Lung (tissue), 12 donors: ENCODE measurements around the gene OVCH1. TPM values are rescaled to one million over a fixed set of nuclear protein-coding genes. Genes with fewer than 3 reads are reported as not detected.

Source experiments
- ATAC-seq: fragments of 200-7000 bp; cut with Tn5 transposase; one replicate; pipeline ENCODE4 v1.9.1; 2020; ENCODE audit warnings: moderate number of reproducible peaks; ENCODE audit not compliant: insufficient read depth, low FRiP score
- DNase-seq, 3 donors: peaks; one replicate each; pipeline ENCODE4 v3.0.0-alpha.2; 2013 to 2017
- H3K27ac ChIP-seq, 2 donors: one replicate each; pipeline ENCODE4 v1.5.1; 2013; ENCODE audit warnings: mild to moderate bottlenecking in 2 of 2, moderate library complexity in 2 of 2, control low read depth in 1 of 2, inconsistent platforms in 1 of 2, low read depth in 1 of 2, low read length in 1 of 2
- H3K27me3 ChIP-seq, 3 donors: one replicate each; pipeline ENCODE4 v1.5.1; 2013; ENCODE audit warnings: low read length in 2 of 3; ENCODE audit not compliant: control insufficient read depth in 3 of 3, insufficient read depth in 3 of 3
- H3K36me3 ChIP-seq, 4 donors: one replicate each; pipeline ENCODE4 v1.5.1; 2013; ENCODE audit warnings: low read length in 4 of 4, mild to moderate bottlenecking in 1 of 4, moderate library complexity in 1 of 4; ENCODE audit not compliant: control insufficient read depth in 4 of 4, insufficient read depth in 4 of 4
- H3K4me1 ChIP-seq, 5 donors: one replicate each; pipeline ENCODE4 v1.5.1; 2013; ENCODE audit warnings: low read length in 5 of 5, mild to moderate bottlenecking in 2 of 5, moderate library complexity in 1 of 5; ENCODE audit not compliant: control insufficient read depth in 5 of 5, insufficient read depth in 5 of 5
- H3K4me3 ChIP-seq: one replicate; pipeline ENCODE4 v1.5.1; 2013; ENCODE audit warnings: mild to moderate bottlenecking, control low read depth, moderate library complexity
- H3K9ac ChIP-seq, 2 donors: one replicate each; pipeline ENCODE4 v1.5.1; 2013; ENCODE audit warnings: low read length in 2 of 2, control low read depth in 1 of 2; ENCODE audit not compliant: insufficient read depth in 1 of 2
- H3K9me3 ChIP-seq, 4 donors: one replicate each; pipeline ENCODE4 v1.5.1; 2013; ENCODE audit warnings: low read length in 3 of 4, mild to moderate bottlenecking in 1 of 4, moderate library complexity in 1 of 4; ENCODE audit not compliant: control insufficient read depth in 4 of 4, insufficient read depth in 3 of 4
- CTCF ChIP-seq: IDR thresholded peaks from 2 replicates; pipeline ENCODE4 v1.5.1; 2012; ENCODE audit warnings: mild to moderate bottlenecking; ENCODE audit errors: control extremely low read depth, extremely low read depth
- WGBS, 2 donors: extraction: QIAGEN DNeasy Blood & Tissue Kit; methylation state at CpG; one replicate each; pipeline ENCODE4 v1.1.7; 2013; 5-methylcytosine and 5-hydroxymethylcytosine counted together
- polyA plus RNA-seq, 2 donors: library from polyadenylated mRNA; stranded (reverse); fragments of 200-250 nt; gene quantifications; one replicate each; pipeline ENCODE4 v1.2.1, GENCODE V29; 2013
- total RNA-seq, 2 donors: library from RNA; depleted of rRNA in 1 of 2; stranded (reverse); fragments of >200 nt in 1 of 2; gene quantifications; one replicate each; pipeline ENCODE4 v1.2.1, GENCODE V29; 2014 to 2021
- donor health status: control.
- donor health status: control.
- donor health status: Bipolar disorder and iron deficiency.
- donor health status: healthy.
- donor health status: DM: yes; HTN: yes; CAD: no.

The OVCH1 gene
- total and polyA plus RNA-seq, 4 donors, result 0.17 to 1.6 (median 0.69) TPM; not detected in 1

DNA sequence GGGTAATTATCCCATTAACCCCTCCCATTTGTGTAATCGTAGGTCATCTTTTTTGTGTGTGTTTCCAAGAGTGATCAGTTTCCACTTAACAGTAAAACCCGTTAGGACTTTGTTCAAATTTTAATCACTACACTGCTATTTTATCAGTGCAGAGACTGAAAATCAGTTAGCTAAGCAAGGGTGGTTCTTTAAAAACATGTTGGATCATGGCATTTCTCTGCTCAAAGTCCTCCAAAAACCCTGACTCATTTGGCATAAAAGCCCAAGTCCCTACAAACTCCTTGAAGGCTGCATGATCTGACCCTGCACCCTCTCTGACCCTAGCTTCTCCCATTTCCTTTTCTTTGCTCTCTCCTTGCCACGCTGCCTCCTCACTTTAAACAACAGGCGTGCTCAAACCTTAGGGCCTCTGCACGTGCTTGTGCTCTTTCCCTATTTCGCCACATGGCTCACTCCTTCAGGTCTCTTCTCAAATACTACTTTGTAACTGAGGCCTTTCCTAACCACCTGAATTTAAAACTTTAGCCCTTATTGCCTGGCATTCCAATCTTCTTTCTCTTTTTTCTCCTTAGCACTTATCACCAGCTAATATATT, 13.2 kb upstream of the OVCH1 start:
- H3K36me3 ChIP-seq, result peaks cover 0 to 22% (median under 1%) of the 10 kb centered on the region in 4 donors
- no peak overlapping the region for H3K27ac ChIP-seq
- H3K4me1 ChIP-seq, result peaks cover 0 to 2% (median 0%) of the 10 kb centered on the region in 5 donors
- ATAC-seq, result no peak
- no peaks in the 10 kb centered on the region for H3K9me3 ChIP-seq
- 78 to 79% methylated on average over 6 of the region's 6 CpGs for WGBS, 2 donors
- no peak overlapping the region for H3K9ac ChIP-seq
- no peak for TF ChIP-seq CTCF
- H3K4me3 ChIP-seq, result no peak overlapping the region
- H3K27me3 ChIP-seq, result no peaks in the 10 kb centered on the region
- DNase-seq, result no peak

DNA sequence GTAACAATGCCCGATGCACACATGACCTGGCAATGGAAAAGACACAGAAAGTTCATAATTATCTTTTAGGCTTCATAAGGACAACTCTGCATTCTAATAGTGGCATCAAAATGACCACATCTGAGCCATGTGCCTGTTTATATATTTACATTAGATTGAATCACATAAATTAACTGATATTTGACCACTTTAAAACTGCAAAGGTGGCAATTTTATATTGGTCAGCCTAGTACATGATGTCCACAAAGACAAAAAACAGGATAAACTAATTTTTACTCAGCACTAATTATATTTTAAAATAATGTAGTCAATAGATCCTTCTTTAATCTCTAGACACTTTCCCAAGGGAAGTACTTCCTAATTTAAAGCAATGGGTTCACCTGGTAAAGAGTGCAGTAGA, 12.0 kb upstream of the OVCH1 start:
- no peak for TF ChIP-seq CTCF
- Histone ChIP-seq H3K4me3 (no peak overlapping the region), H3K9me3 (no peaks in the 10 kb centered on the region), H3K4me1 (peaks cover 0 to 2% (median 0%) of the 10 kb centered on the region in 5 donors), H3K27ac (no peak overlapping the region), H3K36me3 (peaks cover 0 to 20% (median 0%) of the 10 kb centered on the region in 4 donors), H3K27me3 (no peaks in the 10 kb centered on the region), H3K9ac (no peak overlapping the region)
- no peak for ATAC-seq
- no peak for DNase-seq
- 92 to 97% methylated on average over 1 of the region's 1 CpG for WGBS, 2 donors

- Histone ChIP-seq H3K4me1 (peaks cover 0 to 2% (median 0%) of the 10 kb centered on the region in 5 donors), H3K27ac (no peak overlapping the region), H3K9ac (no peak overlapping the region), H3K27me3 (no peaks in the 10 kb centered on the region), H3K9me3 (no peaks in the 10 kb centered on the region), H3K36me3 (peaks cover 0 to 17% (median 0%) of the 10 kb centered on the region in 4 donors), H3K4me3 (no peak overlapping the region)
- ATAC-seq (no peak), DNase-seq (no peak)
- TF ChIP-seq CTCF, result no peak
- 93 to 95% methylated on average over 2 of the region's 2 CpGs for WGBS, 2 donors
These were observed 11.5 kb upstream of the OVCH1 start for GRCh38 chr12:29508949-29509348.

DNA sequence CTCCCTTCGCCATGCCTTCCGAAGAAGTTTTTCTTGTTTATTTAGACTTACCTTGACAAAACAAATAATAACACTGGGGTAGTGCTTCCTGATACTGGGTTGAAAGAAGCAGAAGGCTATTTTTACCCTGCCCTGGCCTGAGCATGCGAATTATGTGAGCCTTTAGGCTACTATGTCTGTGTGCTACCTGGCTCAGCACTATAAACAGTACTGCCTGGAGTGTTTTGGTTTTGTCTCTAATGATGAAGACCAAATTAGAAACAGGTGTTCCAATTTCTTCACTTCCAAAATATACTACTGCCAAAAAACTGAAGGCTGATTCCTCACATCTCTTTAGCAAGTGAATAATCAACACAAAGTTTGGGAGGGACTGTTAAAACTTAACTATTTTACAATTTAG, 7.6 kb upstream of the OVCH1 start:
- DNase-seq (no peak), ATAC-seq (no peak)
- 77 to 88% methylated on average over 3 of the region's 3 CpGs for WGBS, 2 donors
- Histone ChIP-seq H3K36me3 (peaks cover 0 to 8% (median 0%) of the 10 kb centered on the region in 4 donors), H3K4me3 (no peak overlapping the region), H3K9me3 (no peaks in the 10 kb centered on the region), H3K27me3 (no peaks in the 10 kb centered on the region), H3K27ac (no peak overlapping the region), H3K4me1 (peaks cover 0 to 2% (median 0%) of the 10 kb centered on the region in 5 donors), H3K9ac (no peak overlapping the region)
- TF ChIP-seq CTCF, result no peak
